Body of pancreas (tissue), 4 donors: Measurements from ENCODE around the gene LBX1.

ENCODE experiments used
- CTCF ChIP-seq, 7 experiments: fragments of 450-650 bp in 4 of 7; fragments of 200-600 bp in 3 of 7; sonication (generic) in 3 of 7; IDR thresholded peaks; one replicate each; pipeline ENCODE4 v1.5.1; 2016 to 2019; ENCODE audit warnings: antibody characterized with exemption in 7 of 7
- POLR2A ChIP-seq, 3 donors: fragments of 450-650 bp; IDR thresholded peaks; one replicate each; pipeline ENCODE4 v1.6.1; 2016; ENCODE audit warnings: antibody characterized with exemption in 3 of 3, mild to moderate bottlenecking in 2 of 3

GRCh38 chr10:101222683-101223273, 6.5 kb downstream of the LBX1 start:
- TF ChIP-seq POLR2A (IDR thresholded peaks at IDR 0.05) (no peak), CTCF (IDR thresholded peaks at IDR 0.05) (no peak)
